H1 (cell line): ENCODE measurements around the gene PANX1. TPM values are rescaled to one million over a fixed set of nuclear protein-coding genes. Genes with fewer than 3 reads are reported as not detected.

Experiments used
- CTCF ChIA-PET: fragments of 300-600 bp; sonication (Branson Sonifier 250); formaldehyde crosslinking; loops from one replicate; lab custom pipeline; 2021; ENCODE audit not compliant: partially characterized antibody; lab: Charles Lee
- POLR2A ChIA-PET: fragments of 300-600 bp; sonication (Branson Sonifier 250); formaldehyde crosslinking; loops from one replicate; lab custom pipeline; 2021; ENCODE audit warnings: inconsistent platforms; ENCODE audit not compliant: partially characterized antibody; lab: Charles Lee
- DNase-seq, 2 experiments: peaks; one replicate each; pipeline versions ENCODE4 v3.0.0 to v3.0.0-alpha.2; 2010 to 2022; ENCODE audit warnings: low spot score in 2 of 2, low read depth in 1 of 2, mixed read lengths in 1 of 2
- FAIRE-seq: peaks from 2 replicates; lab custom pipeline; 2011; peaks lifted over from hg19 to GRCh38; lab: Jason Lieb, UNC
- H2AFZ ChIP-seq: 2 replicates; pipeline ENCODE4 v1.8.1; 2012; ENCODE audit warnings: low read length, inconsistent platforms
- H2AK5ac ChIP-seq: 2 replicates; pipeline ENCODE4 v1.6.1; 2013; ENCODE audit warnings: low read depth, low read length
- H2BK120ac ChIP-seq: replicated peaks from 2 replicates; pipeline ENCODE3; 2013; ENCODE audit warnings: low read depth, low read length, inconsistent platforms
- H2BK12ac ChIP-seq: 2 replicates; pipeline ENCODE4 v1.6.1; 2013; ENCODE audit warnings: low read depth, low read length
- H2BK15ac ChIP-seq: 2 replicates; pipeline ENCODE4 v1.6.1; 2013; ENCODE audit warnings: low read length
- H2BK20ac ChIP-seq: 2 replicates; pipeline ENCODE4 v1.6.1; 2013; ENCODE audit warnings: low read length
- H2BK5ac ChIP-seq: 2 replicates; pipeline ENCODE4 v1.6.1; 2013; ENCODE audit warnings: low read depth, low read length
- H3K14ac ChIP-seq: 2 replicates; pipeline ENCODE4 v1.6.1; 2013; ENCODE audit warnings: inconsistent platforms; ENCODE audit not compliant: insufficient read length
- H3K18ac ChIP-seq: 2 replicates; pipeline ENCODE4 v1.6.1; 2013; ENCODE audit warnings: low read length; ENCODE audit errors: extremely low read depth
- H3K23ac ChIP-seq: 2 replicates; pipeline ENCODE4 v1.6.1; 2013; ENCODE audit warnings: inconsistent platforms; ENCODE audit not compliant: insufficient read length
- H3K23me2 ChIP-seq: 2 replicates; pipeline ENCODE4 v1.6.1; 2013; ENCODE audit warnings: low read depth, low read length
- H3K27ac ChIP-seq: 2 replicates; pipeline ENCODE4 v1.6.1; 2011; ENCODE audit warnings: low read depth, low read length, inconsistent platforms
- H3K27me3 ChIP-seq, 4 experiments: replicated peaks in 1 of 4; 1 replicate in 1 of 4; 2 replicates in 3 of 4; pipeline versions ENCODE4 v1.6.1 to v1.8.1; 2011 to 2013; ENCODE audit warnings: low read length in 3 of 4, mild to moderate bottlenecking in 3 of 4, inconsistent platforms in 2 of 4, mixed read lengths in 2 of 4, moderate library complexity in 1 of 4; ENCODE audit not compliant: control insufficient read depth in 3 of 4, insufficient read depth in 3 of 4; ENCODE audit errors: extremely low read depth in 1 of 4
- H3K36me3 ChIP-seq, 4 experiments: 2 replicates each; pipeline versions ENCODE4 v1.6.1 to v1.8.1; 2011 to 2013; ENCODE audit warnings: mild to moderate bottlenecking in 4 of 4, low read length in 3 of 4, moderate library complexity in 2 of 4, control low read depth in 1 of 4, inconsistent platforms in 1 of 4; ENCODE audit not compliant: insufficient read depth in 4 of 4, control insufficient read depth in 2 of 4
- H3K4ac ChIP-seq: replicated peaks from 2 replicates; pipeline ENCODE3; 2013; ENCODE audit warnings: low read length, low read depth, mixed read lengths, inconsistent platforms; ENCODE audit not compliant: insufficient read length
- H3K4me1 ChIP-seq, 4 experiments: replicated peaks in 1 of 4; 1 replicate in 1 of 4; 2 replicates in 3 of 4; pipeline versions ENCODE4 v1.6.1 to v1.8.1; 2011 to 2013; ENCODE audit warnings: low read length in 3 of 4, inconsistent platforms in 2 of 4, mixed read lengths in 1 of 4; ENCODE audit not compliant: insufficient read depth in 4 of 4, control insufficient read depth in 3 of 4
- H3K4me2 ChIP-seq, 2 experiments: 2 replicates each; pipeline versions ENCODE4 v1.6.1 to v1.8.1; 2011 to 2013; ENCODE audit warnings: low read depth in 2 of 2, low read length in 2 of 2, control low read depth in 1 of 2, inconsistent platforms in 1 of 2, mild to moderate bottlenecking in 1 of 2; ENCODE audit not compliant: insufficient read depth in 1 of 2
- H3K4me3 ChIP-seq, 4 experiments: fragments of 200-600, 300-600 bp in 1 of 4; sonication (generic), shearing (Covaris generic), sonication (Bioruptor Twin) in 1 of 4; 2 replicates each; pipeline versions ENCODE4 v1.5.1 to v1.8.1; 2011 to 2016; ENCODE audit warnings: low read length in 4 of 4, low read depth in 3 of 4, control low read depth in 2 of 4, inconsistent platforms in 2 of 4, mild to moderate bottlenecking in 2 of 4, mixed read lengths in 1 of 4, moderate library complexity in 1 of 4; ENCODE audit not compliant: insufficient read depth in 2 of 4; ENCODE audit errors: extremely low read depth in 1 of 4
- H3K56ac ChIP-seq: replicated peaks from 2 replicates; pipeline ENCODE3; 2013; ENCODE audit warnings: low read depth, mild to moderate bottlenecking, mixed read lengths, low read length, inconsistent platforms; ENCODE audit not compliant: insufficient read length
- H3K79me1 ChIP-seq: 2 replicates; pipeline ENCODE4 v1.6.1; 2013; ENCODE audit warnings: low read depth, low read length, control low read depth
- H3K79me2 ChIP-seq, 2 experiments: 2 replicates each; pipeline versions ENCODE4 v1.6.1 to v1.8.1; 2012 to 2013; ENCODE audit warnings: low read length in 2 of 2, mild to moderate bottlenecking in 2 of 2, inconsistent platforms in 1 of 2; ENCODE audit not compliant: insufficient read depth in 2 of 2, control insufficient read depth in 1 of 2
- H3K9ac ChIP-seq, 4 experiments: replicated peaks in 1 of 4; 1 replicate in 1 of 4; 2 replicates in 3 of 4; pipeline versions ENCODE4 v1.6.1 to v1.8.1; 2011 to 2013; ENCODE audit warnings: low read depth in 3 of 4, low read length in 3 of 4, control low read depth in 2 of 4, mild to moderate bottlenecking in 2 of 4, moderate library complexity in 2 of 4, inconsistent platforms in 1 of 4; ENCODE audit errors: extremely low read depth in 1 of 4
- H3K9me3 ChIP-seq, 2 experiments: 2 replicates each; pipeline versions ENCODE4 v1.6.1 to v1.8.1; 2012 to 2013; ENCODE audit warnings: mild to moderate bottlenecking in 2 of 2, moderate library complexity in 2 of 2, control low read depth in 1 of 2, inconsistent platforms in 1 of 2, low read depth in 1 of 2, low read length in 1 of 2, mixed read lengths in 1 of 2; ENCODE audit not compliant: insufficient read depth in 2 of 2
- H4K20me1 ChIP-seq, 2 experiments: replicated peaks in 1 of 2; 2 replicates each; pipeline versions ENCODE3 to v1.8.1; 2011 to 2013; ENCODE audit warnings: inconsistent platforms in 2 of 2, low read length in 2 of 2, mild to moderate bottlenecking in 1 of 2; ENCODE audit not compliant: insufficient read depth in 2 of 2, control insufficient read depth in 1 of 2
- H4K5ac ChIP-seq: 2 replicates; pipeline ENCODE4 v1.6.1; 2013; ENCODE audit warnings: low read length, low read depth, mixed read lengths, inconsistent platforms; ENCODE audit not compliant: insufficient read length
- H4K8ac ChIP-seq: 2 replicates; pipeline ENCODE4 v1.8.0; 2013; ENCODE audit warnings: mild to moderate bottlenecking, moderate library complexity, low read length, inconsistent platforms; ENCODE audit not compliant: insufficient read depth; ENCODE audit errors: extremely low read depth
- H4K91ac ChIP-seq: replicated peaks from 2 replicates; pipeline ENCODE3; 2013; ENCODE audit warnings: low read length, mixed read lengths, inconsistent platforms; ENCODE audit not compliant: insufficient read length
- ATF3 ChIP-seq: IDR thresholded peaks from 2 replicates; pipeline ENCODE4 v1.6.1; 2011; ENCODE audit warnings: low read depth, mild to moderate bottlenecking, low read length; ENCODE audit not compliant: insufficient read depth
- BCL11A ChIP-seq, 2 experiments: IDR thresholded peaks; one replicate each; pipeline ENCODE4 v1.6.1; 2011; ENCODE audit warnings: low read depth in 2 of 2, low read length in 2 of 2, mild to moderate bottlenecking in 2 of 2
- CBX8 ChIP-seq: fragments of 300-800, 300-1000 bp; sonication (generic); IDR thresholded peaks from 2 replicates; pipeline ENCODE4 v1.7.1; 2016; ENCODE audit warnings: low read depth, low read length, borderline replicate concordance
- EGR1 ChIP-seq: IDR thresholded peaks from 2 replicates; pipeline ENCODE4 v1.6.1; 2011; ENCODE audit warnings: low read depth, low read length, borderline replicate concordance
- JUND ChIP-seq: IDR thresholded peaks from 2 replicates; pipeline ENCODE4 v1.6.1; 2011; ENCODE audit warnings: mild to moderate bottlenecking, improper control_type of control experiment, low read length
- PHF8 ChIP-seq: fragments of 200-600 bp; sonication (generic); conservative IDR thresholded peaks from 2 replicates; pipeline ENCODE4 v1.7.1; 2012; ENCODE audit warnings: low read depth, mild to moderate bottlenecking, inconsistent platforms, low read length, moderate library complexity
- POLR2AphosphoS5 ChIP-seq: IDR thresholded peaks from 2 replicates; pipeline ENCODE4 v1.6.1; 2011; ENCODE audit warnings: low read depth, low read length
- POU5F1 ChIP-seq: IDR thresholded peaks from 2 replicates; pipeline ENCODE4 v1.6.1; 2011; ENCODE audit warnings: low read depth, mild to moderate bottlenecking, low read length, moderate library complexity
- SIN3A ChIP-seq, 2 experiments: IDR thresholded peaks in 1 of 2; conservative IDR thresholded peaks in 1 of 2; 2 replicates each; pipeline ENCODE4 v1.6.1; 2011 to 2012; ENCODE audit warnings: low read length in 2 of 2, improper control_type of control experiment in 1 of 2, low read depth in 1 of 2, mild to moderate bottlenecking in 1 of 2
- SP4 ChIP-seq: IDR thresholded peaks from 2 replicates; pipeline ENCODE4 v1.6.1; 2012; ENCODE audit warnings: low read length, inconsistent platforms
- TBP ChIP-seq: IDR thresholded peaks from 2 replicates; pipeline ENCODE4 v1.6.1; 2011; ENCODE audit warnings: low read depth, low read length, improper control_type of control experiment
- WGBS, 2 experiments: shearing (Covaris generic) in 1 of 2; methylation state at CpG; one replicate each; pipeline versions ENCODE4 v1.1.6 to v1.1.7; 2013 to 2015; ENCODE audit warnings: low lambda C conversion rate in 2 of 2, mixed read lengths in 2 of 2, inconsistent platforms in 1 of 2, low coverage in 1 of 2, missing lambda C conversion rate in 1 of 2; ENCODE audit not compliant: insufficient replicate concordance in 2 of 2, insufficient coverage in 1 of 2, insufficient read length in 1 of 2; ENCODE audit errors: extremely low coverage in 1 of 2, missing lambda C conversion rate in 1 of 2; 5-methylcytosine and 5-hydroxymethylcytosine counted together
- polyA plus RNA-seq, 7 experiments: library from polyadenylated mRNA; depleted of rRNA in 3 of 7; stranded (reverse) in 5 of 7; unstranded in 2 of 7; fragments of >200 nt in 5 of 7; fragments of 200-250 nt in 2 of 7; gene quantifications; 1 replicate in 5 of 7; 2 replicates in 1 of 7; 4 replicates in 1 of 7; pipeline versions ENCODE4 v1.2.1 to v1.2.3, GENCODE V29; 2011 to 2013; ENCODE audit warnings: missing spikeins in 2 of 7, mixed read lengths in 2 of 7
- total RNA-seq: library from RNA; stranded (reverse); fragmentation: NEBNext Ultra II Directional; extraction: Animal tissue kit (Norgen Biotek cat#: 25700); gene quantifications from 2 replicates; pipeline ENCODE4 v1.2.1, GENCODE V29; 2021
- TF ChIP-seq, protein P1 (sequence below): IDR thresholded peaks from 2 replicates; pipeline ENCODE4 v1.6.1; 2012; ENCODE audit warnings: low read length, inconsistent platforms

Gene PANX1
- total and polyA plus RNA-seq, 2 of the 8 experiments (the other 6 are each of a cell fraction or from before 2014, with no cell fraction given), result 15.9 to 35.2 TPM

DNA sequence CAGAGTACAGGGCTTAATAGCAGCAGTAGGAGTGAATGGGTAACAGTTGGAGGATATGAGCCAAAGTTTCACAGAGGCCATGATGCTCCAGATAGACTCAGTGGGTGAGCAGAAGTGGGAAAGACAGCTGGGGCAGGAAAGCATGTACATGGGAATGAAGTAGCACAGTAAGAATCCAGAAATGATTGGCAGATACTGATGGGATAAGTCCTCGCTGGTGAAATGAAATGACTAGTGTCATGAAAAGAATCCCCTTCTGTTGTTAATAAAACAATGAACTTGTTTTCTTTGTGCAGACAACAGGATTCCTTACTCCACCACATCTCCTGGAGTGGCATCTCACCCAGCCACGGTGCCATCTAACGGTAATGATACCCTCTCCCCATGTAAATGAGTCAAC is 17.4 kb upstream of the PANX1 start:
- 0 out of 2 replicates have a peak overlapping the region, but pooled peaks have one; percentile 17 for H2BK12ac ChIP-seq
- H3K56ac ChIP-seq, result no peak overlapping the region
- no peak overlapping the region for H3K14ac ChIP-seq
- H2AK5ac ChIP-seq, result no peak overlapping the region
- no peak overlapping the region for H2AFZ ChIP-seq
- H2BK120ac ChIP-seq, result peak overlapping the region; percentile 96
- H3K23ac ChIP-seq, result no peak overlapping the region
- H2BK20ac ChIP-seq, result no peak overlapping the region
- H3K4ac ChIP-seq, result no peak overlapping the region
- H2BK15ac ChIP-seq, result peak overlapping the region; percentile 65; the same call in 1 of the 2 replicates
- peaks cover 0 to 8% (median 0%) of the 10 kb centered on the region in 4 experiments; a peak in 2 of 7 replicates for H3K4me1 ChIP-seq
- DNase-seq (no peak), FAIRE-seq (no peak)
- CTCF ChIA-PET, result interaction anchor here (1.4 to 1.5 kb wide), 2 partner anchors 9 to 73 kb away, joined by 4 to 5 read pairs; no protein-coding TSS in a partner anchor
- no peaks in the 10 kb centered on the region; a peak in 1 of 4 replicates for H3K9me3 ChIP-seq
- H3K79me1 ChIP-seq, result no peaks in the 10 kb centered on the region
- H3K23me2 ChIP-seq, result no peaks in the 10 kb centered on the region
- H3K4me2 ChIP-seq, result no peak overlapping the region
- H3K36me3 ChIP-seq, result no peaks in the 10 kb centered on the region
- no peak overlapping the region for H3K18ac ChIP-seq
- no peaks in the 10 kb centered on the region for H3K79me2 ChIP-seq
- H3K4me3 ChIP-seq, result no peak overlapping the region
- no peak overlapping the region for H4K91ac ChIP-seq
- 0 out of 2 replicates have a peak overlapping the region, but pooled peaks have one; percentile 28 for H2BK5ac ChIP-seq
- no peak overlapping the region for H4K8ac ChIP-seq
- H4K20me1 ChIP-seq, result no peaks in the 10 kb centered on the region
- H3K27ac ChIP-seq, result no peak overlapping the region
- 94% methylated on average over 3 of the region's 3 CpGs; no CpG with 5 or more reads in 1 of the 2 experiments for WGBS, 2 experiments
- no peak overlapping the region for H3K9ac ChIP-seq
- H3K27me3 ChIP-seq, result no peaks in the 10 kb centered on the region
- H4K5ac ChIP-seq, result no peak overlapping the region
- POLR2A ChIA-PET, result interaction anchor here (0.6 to 1.1 kb wide), 2 partner anchors 42 to 384 kb away, joined by 3 read pairs; no protein-coding TSS in a partner anchor
- TF ChIP-seq PHF8, result no peak
- no peak for TF ChIP-seq POLR2AphosphoS5
- TF ChIP-seq, protein P1, sequence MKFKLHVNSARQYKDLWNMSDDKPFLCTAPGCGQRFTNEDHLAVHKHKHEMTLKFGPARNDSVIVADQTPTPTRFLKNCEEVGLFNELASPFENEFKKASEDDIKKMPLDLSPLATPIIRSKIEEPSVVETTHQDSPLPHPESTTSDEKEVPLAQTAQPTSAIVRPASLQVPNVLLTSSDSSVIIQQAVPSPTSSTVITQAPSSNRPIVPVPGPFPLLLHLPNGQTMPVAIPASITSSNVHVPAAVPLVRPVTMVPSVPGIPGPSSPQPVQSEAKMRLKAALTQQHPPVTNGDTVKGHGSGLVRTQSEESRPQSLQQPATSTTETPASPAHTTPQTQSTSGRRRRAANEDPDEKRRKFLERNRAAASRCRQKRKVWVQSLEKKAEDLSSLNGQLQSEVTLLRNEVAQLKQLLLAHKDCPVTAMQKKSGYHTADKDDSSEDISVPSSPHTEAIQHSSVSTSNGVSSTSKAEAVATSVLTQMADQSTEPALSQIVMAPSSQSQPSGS, result no peak
- TF ChIP-seq CBX8, result no peak
- TF ChIP-seq SIN3A (conservative IDR thresholded peaks at IDR 0.05 in 1 of 2, IDR thresholded peaks at IDR 0.05 in 1 of 2; ENCODE audit: low read depth in 1 of 2, low read length in 2 of 2), result no peak
- TF ChIP-seq SP4, result no peak
- no peak for TF ChIP-seq JUND
- no peak for TF ChIP-seq BCL11A (IDR thresholded peaks at IDR 0.05; ENCODE audit: low read depth in 2 of 2, low read length in 2 of 2)
- no peak for TF ChIP-seq EGR1
- no peak for TF ChIP-seq POU5F1
- TF ChIP-seq TBP, result no peak
- TF ChIP-seq ATF3, result no peak
